GM18498 (cell line): ENCODE results near the gene BMP8A.

Source experiments
- ATAC-seq: cut with Tn5 transposase; IDR thresholded peaks from one replicate; pipeline ENCODE4 v1.9.1; 2021; ENCODE audit warnings: mild to moderate bottlenecking, moderate library complexity; ENCODE audit not compliant: unreplicated experiment

BMP8A gene

DNA sequence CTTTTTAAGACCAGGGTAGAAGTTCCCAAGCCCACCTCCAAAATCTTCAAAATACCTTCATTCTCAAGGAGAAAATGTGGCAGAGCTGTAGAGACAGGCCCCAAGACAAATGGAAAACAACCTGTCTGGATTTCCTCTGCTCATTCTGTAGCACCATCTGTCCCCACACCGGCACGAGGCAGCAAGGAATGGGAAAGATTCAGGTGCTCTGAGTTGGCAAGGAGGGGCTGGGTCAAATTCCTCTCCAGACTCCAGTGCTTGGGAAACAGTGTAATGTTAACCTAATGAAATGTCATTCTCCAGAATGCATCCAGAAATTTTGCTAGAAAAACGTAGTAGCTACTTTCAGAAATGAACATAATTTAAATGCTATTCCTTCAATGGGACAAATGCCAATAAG, 75.9 kb downstream of the BMP8A start:
- ATAC-seq: no peak

DNA sequence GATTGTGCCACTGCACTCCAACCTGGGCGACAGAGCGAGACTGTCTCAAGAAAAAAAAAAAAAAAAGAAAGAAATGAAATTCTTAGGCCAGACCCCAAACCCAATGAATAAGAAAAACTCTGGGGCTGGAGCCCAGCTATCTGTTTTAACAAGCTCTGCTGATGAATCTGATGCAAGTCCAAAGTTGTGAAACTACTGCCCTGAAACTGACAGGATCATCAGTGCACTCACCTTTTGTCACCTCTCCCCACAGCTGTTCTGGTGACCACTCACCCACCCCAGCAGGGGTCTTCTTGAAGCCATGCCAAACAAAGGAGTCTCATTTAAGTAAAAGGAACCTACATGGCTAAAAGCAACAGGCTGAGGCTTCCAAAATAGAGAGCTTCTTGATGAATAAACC, 76.8 kb downstream of the BMP8A start:
- ATAC-seq: no peak

DNA sequence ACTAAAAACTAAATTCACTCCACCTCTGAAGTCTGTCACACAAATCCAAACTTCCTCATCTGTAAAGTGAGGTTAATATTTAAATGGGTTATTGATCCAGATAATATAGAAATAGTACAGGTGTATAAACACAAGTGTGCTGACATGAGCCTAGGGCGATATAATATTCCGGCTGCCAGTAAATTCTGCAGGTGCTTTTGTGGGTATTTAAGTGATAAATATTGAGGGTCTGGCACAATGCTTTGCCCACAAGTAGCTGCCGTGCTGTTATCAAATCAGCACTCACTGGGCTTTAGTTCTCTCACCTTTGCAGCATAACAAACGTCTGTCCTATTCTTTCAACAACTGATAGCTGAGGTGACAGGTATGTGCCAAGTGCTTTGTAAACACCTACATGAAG, 77.6 kb downstream of the BMP8A start:
- ATAC-seq: no peak

DNA sequence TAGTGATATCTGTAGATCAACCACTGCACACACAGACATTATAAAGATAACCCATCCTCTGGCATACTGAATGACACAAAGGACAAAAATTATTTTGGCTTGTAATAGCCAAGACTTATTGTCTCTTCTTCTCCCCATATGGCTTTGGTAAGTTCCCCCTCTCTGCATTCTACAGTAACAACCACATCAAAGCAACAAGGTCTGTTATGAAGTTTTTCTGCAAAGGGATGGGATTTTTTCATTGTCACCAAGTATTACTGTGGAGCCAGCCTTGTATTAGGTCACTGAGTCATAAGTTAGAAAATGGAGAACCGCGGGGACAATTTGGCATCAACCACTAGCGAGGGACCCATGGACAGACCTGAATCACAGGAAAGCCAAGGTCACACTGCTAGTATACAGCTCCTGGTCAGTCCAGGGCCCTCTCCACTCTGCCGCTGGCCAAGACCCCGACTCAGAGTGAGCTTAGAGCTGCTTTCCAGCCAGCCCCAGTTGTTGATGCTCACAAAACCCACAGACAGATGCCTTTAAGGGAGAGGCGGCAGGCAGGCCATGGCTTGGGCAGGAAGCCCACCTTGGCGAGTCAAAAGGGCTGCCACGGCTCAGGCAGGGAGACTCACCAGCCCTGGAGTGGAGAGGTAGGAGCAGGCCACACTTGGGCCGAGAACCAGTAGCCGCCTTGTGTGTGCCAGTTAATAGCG, 79.2 kb downstream of the BMP8A start:
- ATAC-seq: no peak

DNA sequence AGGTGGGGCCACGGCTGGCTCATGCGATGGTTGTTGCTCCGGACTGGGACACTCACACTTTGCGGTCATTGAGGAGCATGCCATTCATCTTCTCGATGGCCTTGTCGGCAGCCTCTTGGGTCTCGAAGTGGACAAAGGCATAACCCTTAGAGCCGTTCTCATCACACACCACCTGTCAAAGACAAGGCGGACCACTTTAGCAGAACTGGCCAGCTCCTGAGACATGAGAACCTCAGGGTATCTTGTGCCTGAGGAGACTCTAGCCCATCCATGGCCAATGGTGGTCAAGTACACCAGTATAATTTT, 79.7 kb downstream of the BMP8A start:
- no peak for ATAC-seq

DNA sequence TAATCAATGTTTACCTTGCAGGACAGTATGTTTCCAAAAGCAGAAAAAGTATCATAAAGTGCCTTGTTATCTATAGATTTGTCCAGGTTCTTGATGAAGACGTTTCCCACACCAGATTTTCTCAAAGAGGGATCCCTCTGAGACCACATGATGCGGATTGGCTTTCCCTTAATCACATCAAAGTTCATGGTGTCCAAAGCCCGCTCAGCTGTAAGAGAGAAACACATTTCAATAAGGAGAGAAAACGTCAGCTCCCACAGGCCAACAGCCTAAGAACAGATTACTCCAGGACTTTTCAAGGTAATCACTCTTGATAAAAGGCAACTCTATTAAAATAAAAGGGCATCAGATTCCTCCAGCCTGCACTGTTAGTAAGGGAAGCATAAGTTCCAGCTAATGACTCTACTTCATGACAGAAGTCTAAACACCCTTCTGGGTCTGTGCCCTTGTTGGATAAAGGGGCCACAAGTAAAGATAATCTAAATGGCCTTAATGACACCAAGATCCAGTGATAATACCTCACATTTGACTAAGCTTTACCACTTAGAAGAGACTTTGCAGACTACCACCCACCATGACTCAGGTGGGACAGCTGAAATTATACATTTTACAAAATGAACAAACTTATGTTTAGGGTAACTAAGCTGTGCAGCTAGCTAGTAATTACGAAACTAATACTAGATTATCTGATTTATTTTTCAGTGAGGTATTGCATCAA, 81.1 kb downstream of the BMP8A start:
- ATAC-seq: no peak

DNA sequence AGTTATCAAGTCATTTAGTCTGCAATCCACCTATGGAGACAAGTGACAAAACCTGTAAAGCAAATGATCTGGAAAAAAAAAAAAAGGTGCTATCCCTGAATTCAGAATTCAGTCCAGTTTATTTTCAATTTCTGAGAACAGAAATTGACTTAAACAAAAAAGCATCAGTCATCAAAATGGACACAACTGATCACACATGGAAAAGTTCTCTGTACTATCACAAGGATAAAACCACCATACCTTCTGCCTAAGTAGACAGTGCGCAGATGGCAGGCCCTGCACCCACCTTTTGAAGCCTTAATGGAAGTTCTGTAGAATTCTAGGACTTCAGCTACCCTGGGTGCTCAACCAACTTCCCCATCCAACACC, 81.6 kb downstream of the BMP8A start:
- ATAC-seq: no peak

DNA sequence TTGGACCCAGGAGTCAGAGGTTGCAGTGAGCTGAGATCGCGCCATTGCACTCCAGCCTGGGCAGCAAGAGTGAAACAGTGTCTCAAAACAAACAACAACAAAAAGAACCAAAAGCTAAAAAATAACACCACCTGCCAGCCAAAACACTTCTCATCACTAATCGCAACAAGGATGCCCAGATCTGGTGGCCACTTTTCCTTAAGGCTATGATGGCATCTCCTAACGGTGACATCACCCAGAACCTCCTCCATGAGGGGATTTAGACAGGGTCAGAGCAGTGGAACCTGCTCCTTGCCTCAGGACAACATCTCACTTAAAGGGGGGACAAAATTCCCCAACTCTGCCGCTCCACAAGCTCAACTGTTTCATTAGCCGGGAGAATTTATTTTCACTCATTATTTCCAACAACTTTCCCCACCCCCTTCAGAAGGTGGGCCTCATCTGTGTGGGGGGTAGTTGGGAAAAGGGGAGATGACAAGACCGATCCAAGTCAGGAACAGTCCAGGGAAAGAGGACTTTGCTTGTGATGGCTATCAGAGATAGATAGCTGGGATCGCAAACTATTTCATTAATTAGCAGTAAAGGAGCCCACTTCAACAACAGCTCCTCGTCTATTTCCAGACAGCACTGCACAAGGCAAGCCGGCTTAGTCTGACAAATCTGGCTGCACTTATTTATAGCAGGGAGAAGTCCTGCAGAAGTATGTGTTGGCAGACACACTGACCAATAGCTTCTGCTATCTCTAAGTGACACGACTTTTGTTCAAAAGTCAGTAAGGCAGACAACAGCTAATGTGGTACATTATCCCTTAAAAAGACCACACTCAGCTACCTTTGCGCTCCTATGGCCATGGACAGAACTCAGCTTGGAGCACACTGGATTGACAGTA, 82.5 kb downstream of the BMP8A start:
- ATAC-seq: no peak

DNA sequence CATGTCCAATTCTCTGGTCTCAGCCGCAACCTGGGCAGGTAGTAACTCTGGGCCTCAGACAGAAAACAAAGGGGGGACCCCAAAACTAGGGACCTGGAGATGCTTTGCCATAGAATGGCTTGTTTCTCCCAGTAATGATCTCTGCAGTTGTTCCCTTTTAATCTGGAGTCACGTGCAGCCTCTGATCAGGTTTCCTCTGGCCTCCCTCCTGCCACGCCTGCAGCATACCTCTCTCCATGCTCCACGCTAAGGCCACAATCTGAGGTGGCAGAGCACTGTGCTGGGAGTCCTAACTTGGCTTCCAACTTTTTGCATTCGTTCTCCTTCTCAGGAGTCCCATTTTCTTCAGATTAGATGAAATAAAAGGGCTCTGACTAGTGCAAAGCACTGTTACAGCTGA, 83.2 kb downstream of the BMP8A start:
- ATAC-seq: no peak
